Skeletal muscle tissue (tissue), 4 donors: Measurements from ENCODE around the gene ABT1. TPM values are rescaled to one million over a fixed set of nuclear protein-coding genes. Genes with fewer than 3 reads are reported as not detected.

ENCODE experiments used
- H3K27ac ChIP-seq: one replicate; pipeline ENCODE4 v1.7.0; 2013; ENCODE audit warnings: mild to moderate bottlenecking, low read depth, low read length, inconsistent platforms
- H3K27me3 ChIP-seq, 3 donors: one replicate each; pipeline ENCODE4 v1.7.0; 2013; ENCODE audit warnings: low read length in 3 of 3; ENCODE audit not compliant: control insufficient read depth in 3 of 3, insufficient read depth in 3 of 3
- H3K36me3 ChIP-seq, 3 donors: one replicate each; pipeline ENCODE4 v1.7.0; 2013; ENCODE audit warnings: low read length in 3 of 3; ENCODE audit not compliant: control insufficient read depth in 3 of 3, insufficient read depth in 3 of 3
- H3K4me1 ChIP-seq, 3 donors: one replicate each; pipeline ENCODE4 v1.7.0; 2013; ENCODE audit warnings: low read length in 3 of 3, mild to moderate bottlenecking in 3 of 3; ENCODE audit not compliant: control insufficient read depth in 3 of 3, insufficient read depth in 3 of 3
- H3K4me3 ChIP-seq, 3 donors: one replicate each; pipeline ENCODE4 v1.7.0; 2013; ENCODE audit warnings: low read length in 3 of 3
- H3K9ac ChIP-seq, 3 donors: one replicate each; pipeline ENCODE4 v1.7.0; 2013; ENCODE audit warnings: low read length in 3 of 3, mild to moderate bottlenecking in 3 of 3, moderate library complexity in 2 of 3, low read depth in 1 of 3
- H3K9me3 ChIP-seq, 3 donors: one replicate each; pipeline ENCODE4 v1.7.0; 2013; ENCODE audit warnings: low read length in 3 of 3; ENCODE audit not compliant: control insufficient read depth in 3 of 3
- total RNA-seq: library from RNA; depleted of rRNA; stranded (reverse); fragments of >200 nt; gene quantifications from one replicate; pipeline ENCODE4 v1.2.3, GENCODE V29; 2014
- donor health status: Osteomylitis.

Gene ABT1
- total RNA-seq, 1 donor from 2014 or later, result 16.2 TPM

GRCh38 chr6:26600759-26601158 lies 4.0 kb downstream of the ABT1 start:
- Histone ChIP-seq H3K27me3 (no peaks in the 10 kb centered on the region), H3K36me3 (peaks cover 13 to 22% (median 17%) of the 10 kb centered on the region in 3 donors), H3K27ac (no peak overlapping the region), H3K4me3 (no peak overlapping the region), H3K4me1 (peaks cover 8 to 17% (median 12%) of the 10 kb centered on the region in 3 donors), H3K9me3 (no peaks in the 10 kb centered on the region), H3K9ac (no peak overlapping the region)

GRCh38 chr6:26602262-26602661 lies 5.5 kb downstream of the ABT1 start:
- H3K4me3 ChIP-seq, result no peak overlapping the region
- no peak overlapping the region for H3K9ac ChIP-seq
- peaks cover 8 to 12% (median 10%) of the 10 kb centered on the region in 3 donors for H3K4me1 ChIP-seq
- H3K27ac ChIP-seq, result no peak overlapping the region
- H3K36me3 ChIP-seq, result peaks cover 10 to 22% (median 17%) of the 10 kb centered on the region in 3 donors
- H3K27me3 ChIP-seq, result no peaks in the 10 kb centered on the region
- H3K9me3 ChIP-seq, result no peaks in the 10 kb centered on the region

GRCh38 chr6:26604026-26604425 lies 7.3 kb downstream of the ABT1 start:
- Histone ChIP-seq H3K27ac (no peak overlapping the region), H3K9me3 (no peaks in the 10 kb centered on the region), H3K36me3 (peaks cover 0 to 9% (median 6%) of the 10 kb centered on the region in 3 donors), H3K4me3 (no peak overlapping the region), H3K9ac (no peak overlapping the region), H3K4me1 (no peaks in the 10 kb centered on the region), H3K27me3 (no peaks in the 10 kb centered on the region)

GRCh38 chr6:26604797-26605196 lies 8.0 kb downstream of the ABT1 start:
- Histone ChIP-seq H3K27me3 (no peaks in the 10 kb centered on the region), H3K36me3 (peaks cover 0 to 3% (median 0%) of the 10 kb centered on the region in 3 donors), H3K27ac (no peak overlapping the region), H3K4me1 (no peaks in the 10 kb centered on the region), H3K9me3 (no peaks in the 10 kb centered on the region), H3K9ac (no peak overlapping the region), H3K4me3 (no peak overlapping the region)

- H3K27ac ChIP-seq, result no peak overlapping the region
- peaks cover 10 to 12% (median 11%) of the 10 kb centered on the region in 3 donors for H3K27me3 ChIP-seq
- H3K36me3 ChIP-seq, result no peaks in the 10 kb centered on the region
- H3K4me3 ChIP-seq, result peak overlapping the region in 1 of 3 donors; percentile 14
- H3K9me3 ChIP-seq, result no peaks in the 10 kb centered on the region
- no peaks in the 10 kb centered on the region for H3K4me1 ChIP-seq
- H3K9ac ChIP-seq, result peak overlapping the region in 2 of 3 donors; percentile 12 to 61
Measured at GRCh38 chr6:26607434-26608230, 10.9 kb downstream of the ABT1 start.

- Histone ChIP-seq H3K4me1 (peaks cover 7 to 8% (median 8%) of the 10 kb centered on the region in 3 donors), H3K9ac (no peak overlapping the region), H3K27me3 (peaks cover 28 to 30% (median 28%) of the 10 kb centered on the region in 3 donors), H3K36me3 (no peaks in the 10 kb centered on the region), H3K27ac (no peak overlapping the region), H3K4me3 (no peak overlapping the region), H3K9me3 (no peaks in the 10 kb centered on the region)
Measured at GRCh38 chr6:26609463-26609862, 12.7 kb downstream of the ABT1 start.

GRCh38 chr6:26611599-26611998 lies 14.8 kb downstream of the ABT1 start:
- Histone ChIP-seq H3K9ac (no peak overlapping the region), H3K27me3 (peaks cover 34 to 39% (median 37%) of the 10 kb centered on the region in 3 donors), H3K36me3 (no peaks in the 10 kb centered on the region), H3K27ac (no peak overlapping the region), H3K4me3 (no peak overlapping the region), H3K9me3 (peaks cover 0 to 4% (median 0%) of the 10 kb centered on the region in 3 donors), H3K4me1 (peaks cover 7 to 10% (median 9%) of the 10 kb centered on the region in 3 donors)

GRCh38 chr6:26613201-26613600 lies 16.4 kb downstream of the ABT1 start:
- Histone ChIP-seq H3K4me3 (no peak overlapping the region), H3K27me3 (peaks cover 34 to 39% (median 37%) of the 10 kb centered on the region in 3 donors)

GRCh38 chr6:26613689-26614683 lies 17.2 kb downstream of the ABT1 start:
- Histone ChIP-seq H3K27ac (no peak overlapping the region), H3K4me1 (peaks cover 7 to 10% (median 9%) of the 10 kb centered on the region in 3 donors), H3K27me3 (peaks cover 34 to 39% (median 37%) of the 10 kb centered on the region in 3 donors), H3K9me3 (peaks cover 0 to 4% (median 0%) of the 10 kb centered on the region in 3 donors), H3K4me3 (peak overlapping the region; percentile 30 to 50 (median 41)), H3K9ac (peak overlapping the region in 1 of 3 donors; percentile 33), H3K36me3 (no peaks in the 10 kb centered on the region)

More at GRCh38 chr6:26613201-26613600, 16.4 kb downstream of the ABT1 start:
- H3K36me3 ChIP-seq, result no peaks in the 10 kb centered on the region
- no peak overlapping the region for H3K9ac ChIP-seq
- H3K27ac ChIP-seq, result no peak overlapping the region
- H3K9me3 ChIP-seq, result peaks cover 0 to 4% (median 0%) of the 10 kb centered on the region in 3 donors
- peaks cover 7 to 10% (median 9%) of the 10 kb centered on the region in 3 donors for H3K4me1 ChIP-seq
